H4 (cell line): Measurements from ENCODE around the gene TRDN. TPM values are rescaled to one million over a fixed set of nuclear protein-coding genes. Genes with fewer than 3 reads are reported as not detected.
"Not testable (repeated sequence)": the region's sequence is repeated elsewhere in the genome, so short reads cannot be mapped to it uniquely, and the experiment has no call there.

Experiments used
- DNase-seq: peaks from one replicate; pipeline ENCODE4 v3.0.0-alpha.2; 2015; ENCODE audit warnings: low spot score
- total RNA-seq: library from RNA; depleted of rRNA; stranded (reverse); fragments of >200 nt; shearing (Covaris generic); gene quantifications from 2 replicates; pipeline ENCODE4 v1.2.3, GENCODE V29; 2014

TRDN gene
- total RNA-seq, 1 experiment from 2014 or later, result 0.08 TPM

GRCh38 chr6:123562264-123562663, 74.5 kb downstream of the TRDN start:
- DNase-seq, result no peak

DNA sequence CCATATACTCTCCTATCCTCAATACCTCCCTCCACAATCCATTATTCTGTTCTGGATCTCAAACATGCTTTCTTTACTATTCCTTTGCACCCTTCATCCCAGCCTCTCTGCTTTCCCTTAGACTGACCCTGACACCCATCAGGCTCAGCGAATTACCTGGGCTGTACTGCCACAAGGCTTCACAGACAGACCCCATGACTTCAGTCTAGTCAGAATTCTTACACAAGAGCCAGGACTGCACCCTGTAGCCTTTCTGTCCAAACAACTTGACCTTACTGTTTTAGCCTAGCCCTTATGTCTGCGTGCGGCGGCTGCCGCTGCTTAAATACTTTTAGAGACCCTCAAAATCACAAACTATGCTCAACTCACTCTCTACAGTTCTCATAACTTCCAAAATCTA, 76.9 kb downstream of the TRDN start:
- DNase-seq, result not testable (repeated sequence)

GRCh38 chr6:123557474-123557873, 79.3 kb downstream of the TRDN start:
- DNase-seq, result not testable (repeated sequence)

GRCh38 chr6:123551939-123552707, 84.6 kb downstream of the TRDN start:
- peak; percentile 73 for DNase-seq

- DNase-seq, result no peak
Measured at GRCh38 chr6:123550052-123550617, 86.6 kb downstream of the TRDN start.

GRCh38 chr6:123549476-123549875, 87.3 kb downstream of the TRDN start:
- no peak for DNase-seq

- DNase-seq, result no peak
Measured at GRCh38 chr6:123547216-123547978, 89.4 kb downstream of the TRDN start.

GRCh38 chr6:123546537-123546936, 90.2 kb downstream of the TRDN start:
- DNase-seq, result no peak

DNA sequence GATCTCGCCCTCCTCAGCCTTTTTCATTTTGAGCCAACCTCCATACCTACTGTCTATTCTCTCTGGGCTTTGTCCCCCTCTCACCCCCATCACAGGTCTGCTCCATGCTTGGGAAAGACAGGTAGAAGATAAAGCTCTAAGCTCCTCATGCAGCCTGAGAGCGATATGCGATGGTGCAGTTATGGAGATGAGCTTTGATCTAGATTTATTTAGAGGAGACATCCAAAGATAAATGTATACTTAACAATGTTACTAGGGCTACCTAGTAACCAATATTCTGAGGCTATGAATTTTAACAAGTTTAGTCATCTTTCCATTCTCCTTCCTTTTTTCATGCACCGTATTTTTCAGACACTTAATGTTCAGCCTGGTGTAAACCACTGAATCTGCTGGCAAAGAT, 95.3 kb downstream of the TRDN start:
- no peak for DNase-seq

DNA sequence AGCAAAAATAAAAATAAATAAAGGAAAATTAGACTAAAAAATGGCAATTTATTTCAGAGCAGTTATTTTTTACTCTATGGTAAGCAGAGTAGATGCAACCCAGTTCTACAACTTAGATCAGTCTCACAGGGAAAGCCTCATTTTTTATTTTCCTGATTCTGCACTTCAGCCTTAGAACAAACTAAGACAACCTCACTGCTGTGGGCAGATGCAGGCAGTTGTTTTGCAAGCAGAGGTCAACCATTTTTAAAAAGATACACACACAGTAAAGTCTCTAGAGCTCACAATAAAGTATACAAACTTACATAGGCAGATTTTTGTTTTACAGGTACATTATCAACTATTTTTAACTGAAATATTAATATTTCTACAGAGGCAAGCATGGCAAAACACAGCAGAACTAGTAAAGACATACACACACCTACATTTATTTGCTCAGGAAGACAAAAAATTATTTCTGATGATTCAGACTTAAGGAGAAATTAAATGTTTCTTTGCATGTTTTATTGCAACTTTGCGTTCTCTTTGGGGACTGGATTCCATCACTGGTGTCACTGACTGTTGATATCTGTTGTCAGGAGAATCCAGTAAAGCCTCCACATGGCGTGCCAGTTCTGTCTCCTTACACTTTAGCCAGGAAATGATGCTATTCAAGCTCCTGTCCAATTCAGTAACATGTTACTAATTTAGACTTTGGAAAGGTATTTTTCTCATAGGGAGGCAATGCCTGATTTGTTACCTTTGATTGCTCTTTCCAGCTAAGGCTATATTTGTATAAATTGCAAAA, 102.7 kb downstream of the TRDN start:
- no peak for DNase-seq

DNA sequence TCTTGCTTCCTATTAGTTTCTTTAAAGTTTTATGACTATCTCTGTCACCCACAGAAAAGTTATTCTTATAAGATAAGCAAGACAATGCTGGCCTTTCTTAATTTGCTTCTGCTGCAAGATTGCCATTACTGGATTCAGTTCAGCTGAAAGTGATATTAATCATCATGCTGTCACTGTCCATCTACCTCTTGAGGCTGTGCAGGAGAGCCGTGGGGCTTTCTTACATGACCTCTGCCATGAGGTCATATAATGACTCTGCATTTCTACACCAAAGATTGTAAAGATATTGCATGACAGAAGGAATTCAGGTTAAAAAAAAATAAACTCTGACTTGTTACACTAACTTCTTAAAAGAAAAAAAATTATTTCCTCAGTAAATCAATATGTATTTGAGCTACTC, 106.9 kb downstream of the TRDN start:
- peak; percentile 69 for DNase-seq

DNA sequence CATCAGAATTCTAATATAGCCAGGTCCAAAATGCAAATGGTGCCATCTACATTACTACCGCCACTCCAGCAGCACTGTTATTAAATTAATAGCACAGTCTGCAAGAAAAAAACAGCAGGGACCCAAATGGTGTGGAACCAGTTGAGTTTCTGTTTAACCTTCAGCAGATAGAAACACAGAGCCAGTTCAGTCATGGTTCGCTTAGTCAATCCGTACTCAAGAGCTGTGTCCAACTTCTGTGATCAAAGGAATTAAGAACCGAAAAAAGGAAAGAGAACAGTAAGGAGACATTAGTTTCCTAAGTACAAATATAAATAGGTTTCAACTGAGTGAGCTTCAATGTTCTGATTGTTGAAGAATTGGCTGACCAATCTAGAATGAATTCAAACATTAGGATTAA, 107.7 kb downstream of the TRDN start:
- no peak for DNase-seq

DNA sequence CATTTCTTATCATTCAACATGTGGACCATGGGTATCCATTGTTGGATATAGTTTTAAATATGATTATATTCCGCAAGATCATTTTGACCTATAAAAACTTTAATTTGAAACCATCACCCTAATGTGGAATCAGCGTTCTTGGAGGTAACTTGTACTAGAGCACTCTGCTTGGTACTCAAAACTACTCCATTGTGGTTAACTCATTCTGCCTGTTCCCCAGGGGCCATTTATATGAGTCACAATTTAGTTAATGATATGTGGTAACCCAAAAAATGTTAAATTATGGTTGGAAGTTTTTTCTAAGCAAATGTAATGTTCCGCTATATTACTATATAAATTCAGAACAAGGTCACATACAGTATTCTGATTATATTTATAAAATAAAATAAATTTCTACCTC, 109.3 kb downstream of the TRDN start:
- DNase-seq, result peak; percentile 65

- no peak for DNase-seq
Measured at GRCh38 chr6:123526128-123526527, 110.6 kb downstream of the TRDN start.

- DNase-seq, result peak; percentile 10
Measured at GRCh38 chr6:123524781-123525180, 112.0 kb downstream of the TRDN start.

GRCh38 chr6:123520217-123520616, 116.5 kb downstream of the TRDN start:
- DNase-seq, result no peak

DNA sequence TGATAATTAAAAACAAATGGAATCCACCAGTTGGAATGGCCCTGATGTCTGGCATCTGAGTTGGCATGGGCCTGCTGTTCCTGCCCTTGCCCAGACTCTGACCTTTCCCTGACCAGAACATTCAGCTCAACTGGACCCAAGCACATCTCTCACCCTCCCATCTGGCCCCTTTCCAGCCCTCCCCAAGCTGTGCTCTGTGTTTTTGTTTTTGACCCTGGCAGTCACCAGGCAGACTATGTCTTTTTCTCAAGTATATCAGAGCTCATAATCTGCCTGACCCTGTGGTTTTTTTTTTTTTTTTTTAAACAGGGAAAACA, 117.6 kb downstream of the TRDN start:
- no peak for DNase-seq

GRCh38 chr6:123518441-123519188, 118.1 kb downstream of the TRDN start:
- no peak for DNase-seq

- no peak for DNase-seq
Measured at GRCh38 chr6:123515715-123516114, 121.0 kb downstream of the TRDN start.

DNA sequence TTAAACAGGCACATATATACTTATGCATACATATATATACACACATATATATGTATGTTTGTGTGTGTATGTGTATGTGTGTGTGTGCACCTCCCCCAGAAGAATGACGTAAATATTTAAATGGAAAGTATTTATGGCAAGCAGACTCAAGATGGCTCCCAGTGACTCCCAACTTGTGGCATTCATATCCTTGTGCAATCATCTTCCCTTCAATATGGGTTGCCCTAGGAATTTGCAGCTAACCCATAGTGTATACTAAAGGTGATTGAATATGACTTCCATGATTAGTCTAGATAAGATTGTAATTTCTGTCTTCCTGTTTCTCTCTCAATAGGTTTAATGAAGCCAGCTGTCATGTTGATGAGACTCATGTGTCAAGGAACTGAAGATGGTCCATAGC, 127.6 kb downstream of the TRDN start:
- DNase-seq, result no peak

DNA sequence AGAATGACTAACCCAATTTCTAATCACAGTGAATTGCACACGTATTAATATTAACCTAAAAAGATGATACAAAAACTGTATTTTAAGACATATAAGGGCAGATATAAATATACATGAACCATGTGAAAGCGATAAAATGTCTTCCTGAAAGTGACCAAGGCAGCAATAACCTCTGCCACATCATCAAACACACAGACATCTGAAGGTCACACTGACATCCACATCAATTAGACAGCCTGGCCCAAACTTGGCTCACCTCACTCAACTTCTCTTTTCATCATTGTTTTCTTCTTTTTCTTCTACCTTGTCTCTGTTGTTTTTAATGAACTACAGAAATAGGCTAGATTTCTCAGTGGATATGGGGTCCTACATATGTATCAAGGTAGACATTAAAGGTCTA, 128.5 kb downstream of the TRDN start:
- DNase-seq, result no peak

- DNase-seq, result no peak
Measured at GRCh38 chr6:123507582-123507981, 129.2 kb downstream of the TRDN start.
